Glomerular visceral epithelial cell (primary cell): Measurements from ENCODE around the gene TMEM255B.

Source experiments
- DNase-seq: peaks from one replicate; pipeline ENCODE4 v3.0.0-alpha.2; 2016; ENCODE audit errors: extremely low spot score

The TMEM255B gene

GRCh38 chr13:113766035-113766800, 7.2 kb downstream of the TMEM255B start:
- DNase-seq, result no peak

- DNase-seq, result no peak
Measured at GRCh38 chr13:113767366-113767765, 8.3 kb downstream of the TMEM255B start.

GRCh38 chr13:113768018-113768905, 9.2 kb downstream of the TMEM255B start:
- no peak for DNase-seq

GRCh38 chr13:113769106-113769505, 10.1 kb downstream of the TMEM255B start:
- DNase-seq, result no peak

GRCh38 chr13:113769881-113770280, 10.9 kb downstream of the TMEM255B start:
- no peak for DNase-seq

GRCh38 chr13:113770441-113770840, 11.4 kb downstream of the TMEM255B start:
- no peak for DNase-seq

GRCh38 chr13:113770937-113771336, 11.9 kb downstream of the TMEM255B start:
- no peak for DNase-seq

GRCh38 chr13:113771709-113772331, 12.8 kb downstream of the TMEM255B start:
- DNase-seq, result no peak

GRCh38 chr13:113774177-113775107, 15.4 kb downstream of the TMEM255B start:
- peak; percentile 21 for DNase-seq

- DNase-seq, result no peak
Measured at GRCh38 chr13:113775451-113776145, 16.6 kb downstream of the TMEM255B start.

- DNase-seq, result no peak
Measured at GRCh38 chr13:113776231-113777125, 17.5 kb downstream of the TMEM255B start.

GRCh38 chr13:113777311-113778260, 18.6 kb downstream of the TMEM255B start:
- DNase-seq, result peak; percentile 28

GRCh38 chr13:113781571-113781970, 22.5 kb downstream of the TMEM255B start:
- no peak for DNase-seq

GRCh38 chr13:113782472-113782871, 23.4 kb downstream of the TMEM255B start:
- DNase-seq, result no peak

GRCh38 chr13:113783200-113783881, 24.3 kb downstream of the TMEM255B start:
- no peak for DNase-seq

GRCh38 chr13:113783966-113784644, 25.1 kb downstream of the TMEM255B start:
- peak; percentile 24 for DNase-seq

GRCh38 chr13:113784645-113785024, 25.6 kb downstream of the TMEM255B start:
- DNase-seq, result no peak
